ENCODE measurements around the gene SLC19A1. TPM values are rescaled to one million over a fixed set of nuclear protein-coding genes. Genes with fewer than 3 reads are reported as not detected.

Gene SLC19A1
- polyA plus RNA-seq, 4 donors: 12.6 to 20.8 (median 15.0) TPM

- H3K9me3 ChIP-seq (ENCODE audit: control insufficient read depth in 2 of 2, insufficient read depth in 1 of 2, low read depth in 1 of 2, low read length in 1 of 2): no peaks in the 10 kb centered on the region
- H3K27ac ChIP-seq (ENCODE audit: low read depth in 1 of 3, low read length in 2 of 3): peak overlapping the region in 1 of 3 donors; percentile 70
- H3K4me1 ChIP-seq (ENCODE audit: control insufficient read depth in 3 of 3, insufficient read depth in 2 of 3, low read depth in 1 of 3, low read length in 2 of 3): peaks cover 0 to 3% (median 0%) of the 10 kb centered on the region in 3 donors
- no peaks in the 10 kb centered on the region for H3K36me3 ChIP-seq (ENCODE audit: control insufficient read depth in 3 of 3, insufficient read depth in 2 of 3, low read depth in 1 of 3, low read length in 3 of 3)
- FAIRE-seq (no peak), DNase-seq (no peak)
- WGBS, 3 donors: 61 to 74% (median 74%) methylated on average over 14 of the region's 14 CpGs
- no peaks in the 10 kb centered on the region for H3K27me3 ChIP-seq (ENCODE audit: control insufficient read depth in 3 of 3, insufficient read depth in 3 of 3, low read length in 3 of 3)
- H3K4me3 ChIP-seq (ENCODE audit: low read depth in 1 of 3, low read length in 3 of 3): no peak overlapping the region
Observed at GRCh38 chr21:45574691-45575090, 32.5 kb upstream of the SLC19A1 start.

GRCh38 chr21:45574081-45574501 is 31.9 kb upstream of the SLC19A1 start:
- Histone ChIP-seq H3K9me3 (ENCODE audit: control insufficient read depth in 2 of 2, insufficient read depth in 1 of 2, low read depth in 1 of 2, low read length in 1 of 2) (no peaks in the 10 kb centered on the region), H3K4me3 (ENCODE audit: low read depth in 1 of 3, low read length in 3 of 3) (no peak overlapping the region), H3K36me3 (ENCODE audit: control insufficient read depth in 3 of 3, insufficient read depth in 2 of 3, low read depth in 1 of 3, low read length in 3 of 3) (no peaks in the 10 kb centered on the region), H3K27ac (ENCODE audit: low read depth in 1 of 3, low read length in 2 of 3) (peak overlapping the region in 2 of 3 donors; percentile 12 to 70), H3K4me1 (ENCODE audit: control insufficient read depth in 3 of 3, insufficient read depth in 2 of 3, low read depth in 1 of 3, low read length in 2 of 3) (peaks cover 0 to 3% (median 0%) of the 10 kb centered on the region in 3 donors), H3K27me3 (ENCODE audit: control insufficient read depth in 3 of 3, insufficient read depth in 3 of 3, low read length in 3 of 3) (no peaks in the 10 kb centered on the region)
- 58 to 62% (median 61%) methylated on average over 25 of the region's 25 CpGs for WGBS, 3 donors
- no peak for DNase-seq
- no peak for FAIRE-seq

GRCh38 chr21:45573452-45574035 is 31.3 kb upstream of the SLC19A1 start:
- no peak for FAIRE-seq

GRCh38 chr21:45572783-45573451 is 30.7 kb upstream of the SLC19A1 start:
- FAIRE-seq (no peak), DNase-seq (no peak)
- H3K36me3 ChIP-seq (ENCODE audit: control insufficient read depth in 3 of 3, insufficient read depth in 2 of 3, low read depth in 1 of 3, low read length in 3 of 3): no peaks in the 10 kb centered on the region
- H3K27me3 ChIP-seq (ENCODE audit: control insufficient read depth in 3 of 3, insufficient read depth in 3 of 3, low read length in 3 of 3): no peaks in the 10 kb centered on the region
- H3K4me1 ChIP-seq (ENCODE audit: control insufficient read depth in 3 of 3, insufficient read depth in 2 of 3, low read depth in 1 of 3, low read length in 2 of 3): peaks cover 0 to 3% (median 0%) of the 10 kb centered on the region in 3 donors
- H3K9me3 ChIP-seq (ENCODE audit: control insufficient read depth in 2 of 2, insufficient read depth in 1 of 2, low read depth in 1 of 2, low read length in 1 of 2): no peaks in the 10 kb centered on the region
- no peak overlapping the region for H3K4me3 ChIP-seq (ENCODE audit: low read depth in 1 of 3, low read length in 3 of 3)
- H3K27ac ChIP-seq (ENCODE audit: low read depth in 1 of 3, low read length in 2 of 3): peak overlapping the region in 1 of 3 donors; percentile 28
- WGBS, 3 donors: 49 to 65% (median 59%) methylated on average over 11 of the region's 11 CpGs

More at GRCh38 chr21:45573452-45574035, 31.3 kb upstream of the SLC19A1 start:
- DNase-seq: no peak
- peaks cover 0 to 3% (median 0%) of the 10 kb centered on the region in 3 donors for H3K4me1 ChIP-seq (ENCODE audit: control insufficient read depth in 3 of 3, insufficient read depth in 2 of 3, low read depth in 1 of 3, low read length in 2 of 3)
- no peaks in the 10 kb centered on the region for H3K9me3 ChIP-seq (ENCODE audit: control insufficient read depth in 2 of 2, insufficient read depth in 1 of 2, low read depth in 1 of 2, low read length in 1 of 2)
- H3K4me3 ChIP-seq (ENCODE audit: low read depth in 1 of 3, low read length in 3 of 3): no peak overlapping the region
- WGBS, 3 donors: 68 to 72% (median 70%) methylated on average over 14 of the region's 14 CpGs
- no peaks in the 10 kb centered on the region for H3K27me3 ChIP-seq (ENCODE audit: control insufficient read depth in 3 of 3, insufficient read depth in 3 of 3, low read length in 3 of 3)
- H3K27ac ChIP-seq (ENCODE audit: low read depth in 1 of 3, low read length in 2 of 3): peak overlapping the region in 2 of 3 donors; percentile 12 to 70
- H3K36me3 ChIP-seq (ENCODE audit: control insufficient read depth in 3 of 3, insufficient read depth in 2 of 3, low read depth in 1 of 3, low read length in 3 of 3): no peaks in the 10 kb centered on the region

GRCh38 chr21:45572231-45572630 is 30.0 kb upstream of the SLC19A1 start:
- 91 to 93% (median 93%) methylated on average over 8 of the region's 8 CpGs for WGBS, 3 donors
- Histone ChIP-seq H3K27me3 (ENCODE audit: control insufficient read depth in 3 of 3, insufficient read depth in 3 of 3, low read length in 3 of 3) (peaks cover 0 to 3% (median 0%) of the 10 kb centered on the region in 3 donors), H3K9me3 (ENCODE audit: control insufficient read depth in 2 of 2, insufficient read depth in 1 of 2, low read depth in 1 of 2, low read length in 1 of 2) (no peaks in the 10 kb centered on the region), H3K4me1 (ENCODE audit: control insufficient read depth in 3 of 3, insufficient read depth in 2 of 3, low read depth in 1 of 3, low read length in 2 of 3) (peaks cover 0 to 3% (median 0%) of the 10 kb centered on the region in 3 donors), H3K4me3 (ENCODE audit: low read depth in 1 of 3, low read length in 3 of 3) (no peak overlapping the region), H3K36me3 (ENCODE audit: control insufficient read depth in 3 of 3, insufficient read depth in 2 of 3, low read depth in 1 of 3, low read length in 3 of 3) (no peaks in the 10 kb centered on the region), H3K27ac (ENCODE audit: low read depth in 1 of 3, low read length in 2 of 3) (no peak overlapping the region)
- FAIRE-seq (no peak), DNase-seq (no peak)

GRCh38 chr21:45571641-45572040 is 29.4 kb upstream of the SLC19A1 start:
- WGBS, 3 donors: 56 to 68% (median 67%) methylated on average over 15 of the region's 15 CpGs
- H3K4me3 ChIP-seq (ENCODE audit: low read depth in 1 of 3, low read length in 3 of 3): no peak overlapping the region
- peak overlapping the region in 1 of 3 donors; percentile 43 for H3K27ac ChIP-seq (ENCODE audit: low read depth in 1 of 3, low read length in 2 of 3)
- no peak for DNase-seq
- no peaks in the 10 kb centered on the region for H3K36me3 ChIP-seq (ENCODE audit: control insufficient read depth in 3 of 3, insufficient read depth in 2 of 3, low read depth in 1 of 3, low read length in 3 of 3)
- H3K27me3 ChIP-seq (ENCODE audit: control insufficient read depth in 3 of 3, insufficient read depth in 3 of 3, low read length in 3 of 3): peaks cover 0 to 3% (median 0%) of the 10 kb centered on the region in 3 donors
- no peak for FAIRE-seq
- peaks cover 0 to 3% (median 0%) of the 10 kb centered on the region in 3 donors for H3K4me1 ChIP-seq (ENCODE audit: control insufficient read depth in 3 of 3, insufficient read depth in 2 of 3, low read depth in 1 of 3, low read length in 2 of 3)
- H3K9me3 ChIP-seq (ENCODE audit: control insufficient read depth in 2 of 2, insufficient read depth in 1 of 2, low read depth in 1 of 2, low read length in 1 of 2): no peaks in the 10 kb centered on the region

- no peaks in the 10 kb centered on the region for H3K9me3 ChIP-seq (ENCODE audit: control insufficient read depth in 2 of 2, insufficient read depth in 1 of 2, low read depth in 1 of 2, low read length in 1 of 2)
- DNase-seq (no peak), FAIRE-seq (no peak)
- 62 to 75% (median 68%) methylated on average over 20 of the region's 20 CpGs for WGBS, 3 donors
- peaks cover 0 to 3% (median 0%) of the 10 kb centered on the region in 3 donors for H3K27me3 ChIP-seq (ENCODE audit: control insufficient read depth in 3 of 3, insufficient read depth in 3 of 3, low read length in 3 of 3)
- H3K27ac ChIP-seq (ENCODE audit: low read depth in 1 of 3, low read length in 2 of 3): peak overlapping the region in 2 of 3 donors; percentile 6 to 47
- peaks cover 0 to 3% (median 0%) of the 10 kb centered on the region in 3 donors for H3K4me1 ChIP-seq (ENCODE audit: control insufficient read depth in 3 of 3, insufficient read depth in 2 of 3, low read depth in 1 of 3, low read length in 2 of 3)
- H3K36me3 ChIP-seq (ENCODE audit: control insufficient read depth in 3 of 3, insufficient read depth in 2 of 3, low read depth in 1 of 3, low read length in 3 of 3): no peaks in the 10 kb centered on the region
- H3K4me3 ChIP-seq (ENCODE audit: low read depth in 1 of 3, low read length in 3 of 3): no peak overlapping the region
Observed at GRCh38 chr21:45570826-45571601, 28.8 kb upstream of the SLC19A1 start.

GRCh38 chr21:45570071-45570470 is 27.8 kb upstream of the SLC19A1 start:
- Histone ChIP-seq H3K4me1 (ENCODE audit: control insufficient read depth in 3 of 3, insufficient read depth in 2 of 3, low read depth in 1 of 3, low read length in 2 of 3) (peaks cover 0 to 3% (median 0%) of the 10 kb centered on the region in 3 donors), H3K9me3 (ENCODE audit: control insufficient read depth in 2 of 2, insufficient read depth in 1 of 2, low read depth in 1 of 2, low read length in 1 of 2) (no peaks in the 10 kb centered on the region), H3K27me3 (ENCODE audit: control insufficient read depth in 3 of 3, insufficient read depth in 3 of 3, low read length in 3 of 3) (peaks cover 0 to 3% (median 0%) of the 10 kb centered on the region in 3 donors), H3K4me3 (ENCODE audit: low read depth in 1 of 3, low read length in 3 of 3) (no peak overlapping the region), H3K27ac (ENCODE audit: low read depth in 1 of 3, low read length in 2 of 3) (no peak overlapping the region), H3K36me3 (ENCODE audit: control insufficient read depth in 3 of 3, insufficient read depth in 2 of 3, low read depth in 1 of 3, low read length in 3 of 3) (no peaks in the 10 kb centered on the region)
- 84 to 94% (median 89%) methylated on average over 7 of the region's 7 CpGs for whole genome bisulfite sequencing, 3 donors
- no peak for FAIRE-seq
- no peak for DNase-seq
